ENCODE measurements around the gene PDGFD. TPM values are rescaled to one million over a fixed set of nuclear protein-coding genes. Genes with fewer than 3 reads are reported as not detected.

Gene PDGFD
- polyA plus RNA-seq, 1 donor from 2014 or later = 1.0 TPM

DNA sequence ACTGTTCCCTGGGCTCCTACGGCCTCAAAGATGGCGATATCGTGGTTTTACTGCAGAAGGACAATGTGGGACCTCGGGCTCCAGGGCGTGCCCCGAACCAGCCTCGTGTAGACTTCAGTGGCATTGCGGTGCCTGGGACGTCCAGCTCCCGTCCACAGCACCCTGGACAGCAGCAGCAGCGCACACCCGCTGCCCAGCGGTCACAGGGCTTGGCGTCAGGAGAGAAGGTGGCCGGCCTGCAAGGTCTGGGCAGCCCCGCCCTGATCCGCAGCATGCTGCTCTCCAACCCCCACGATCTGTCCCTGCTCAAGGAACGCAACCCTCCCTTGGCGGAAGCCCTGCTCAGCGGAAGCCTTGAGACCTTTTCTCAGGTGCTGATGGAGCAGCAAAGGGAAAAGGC, 127.0 kb downstream of the PDGFD start:
- Histone ChIP-seq H3K27me3 (ENCODE audit: insufficient read depth, low read depth, low read length) (no peaks in the 10 kb centered on the region), H3K4me3 (ENCODE audit: low read length) (no peak overlapping the region), H4K20me1 (ENCODE audit: insufficient read depth) (no peaks in the 10 kb centered on the region), H3K9ac (ENCODE audit: low read length) (no peak overlapping the region), H3K79me2 (replicated peaks; ENCODE audit: insufficient read depth, low read length) (no peaks in the 10 kb centered on the region), H3K36me3 (ENCODE audit: insufficient read depth, low read length) (no peaks in the 10 kb centered on the region), H3F3A (ENCODE audit: insufficient read depth, low read length, poor library complexity, severe bottlenecking) (no peaks in the 10 kb centered on the region), H3K9me2 (ENCODE audit: insufficient read depth, low read length) (no peaks in the 10 kb centered on the region), H2AFZ (ENCODE audit: low read depth, low read length) (no peak overlapping the region), H3K27ac (ENCODE audit: low read length) (no peak overlapping the region), H3K4me2 (ENCODE audit: low read length) (no peak overlapping the region), H3K9me3 (ENCODE audit: low read length) (no peaks in the 10 kb centered on the region)
- TF ChIP-seq POLR2AphosphoS5 (IDR thresholded peaks at IDR 0.05) (no peak), SMC3 (conservative IDR thresholded peaks at IDR 0.05; ENCODE audit: poor library complexity) (no peak), EP300 (conservative IDR thresholded peaks at IDR 0.05; ENCODE audit: poor library complexity, severe bottlenecking) (no peak), MXI1 (conservative IDR thresholded peaks at IDR 0.05; ENCODE audit: poor library complexity, severe bottlenecking) (no peak), EZH2 (IDR thresholded peaks at IDR 0.05; ENCODE audit: borderline replicate concordance, insufficient read depth, low read length, poor library complexity, severe bottlenecking) (no peak)

DNA sequence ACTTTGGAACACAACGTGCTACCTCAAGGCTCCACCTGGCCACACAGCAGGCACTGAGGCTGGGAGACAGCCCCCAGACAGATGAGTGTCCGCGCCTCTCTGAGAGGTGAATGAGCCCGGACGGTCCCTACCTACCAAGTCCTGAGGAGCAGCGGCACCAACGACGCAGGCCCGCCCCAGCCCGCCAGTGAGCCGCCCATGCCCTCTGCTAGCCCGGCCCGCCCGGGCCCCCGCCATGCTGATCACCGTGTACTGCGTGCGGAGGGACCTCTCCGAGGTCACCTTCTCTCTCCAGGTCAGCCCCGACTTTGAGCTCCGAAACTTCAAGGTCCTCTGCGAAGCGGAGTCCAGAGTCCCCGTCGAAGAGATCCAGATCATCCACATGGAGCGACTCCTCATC, 127.4 kb downstream of the PDGFD start, which contains the start of gene DDI1:
TSS of gene DDI1 (plus strand) at position 53 of the 400 bp plus-strand sequence. CDS start at position 236, 183 bp downstream.
- Histone ChIP-seq H3K4me3 (ENCODE audit: low read length) (no peak within 1 kb of the TSS), H3K9ac (ENCODE audit: low read length) (no peak within 1 kb of the TSS), H3K9me2 (ENCODE audit: insufficient read depth, low read length) (no peaks in the 10 kb centered on the region), H3K36me3 (ENCODE audit: insufficient read depth, low read length) (no peaks in the 10 kb centered on the region), H3F3A (ENCODE audit: insufficient read depth, low read length, poor library complexity, severe bottlenecking) (no peaks in the 10 kb centered on the region), H3K9me3 (ENCODE audit: low read length) (no peaks in the 10 kb centered on the region), H2AFZ (ENCODE audit: low read depth, low read length) (no peak within 1 kb of the TSS), H3K4me2 (ENCODE audit: low read length) (no peak within 1 kb of the TSS), H4K20me1 (ENCODE audit: insufficient read depth) (no peaks in the 10 kb centered on the region), H3K79me2 (replicated peaks; ENCODE audit: insufficient read depth, low read length) (no peaks in the 10 kb centered on the region), H3K27ac (ENCODE audit: low read length) (no peak within 1 kb of the TSS), H3K27me3 (ENCODE audit: insufficient read depth, low read depth, low read length) (no peaks in the 10 kb centered on the region)
- TF ChIP-seq EP300 (conservative IDR thresholded peaks at IDR 0.05; ENCODE audit: poor library complexity, severe bottlenecking) (no peak), TAF1 (IDR thresholded peaks at IDR 0.05; ENCODE audit: low read depth) (no peak), MXI1 (conservative IDR thresholded peaks at IDR 0.05; ENCODE audit: poor library complexity, severe bottlenecking) (no peak), POLR2AphosphoS5 (IDR thresholded peaks at IDR 0.05) (no peak), RAD21 (conservative IDR thresholded peaks at IDR 0.05) (no peak), SMC3 (conservative IDR thresholded peaks at IDR 0.05; ENCODE audit: poor library complexity) (no peak), EZH2 (IDR thresholded peaks at IDR 0.05; ENCODE audit: borderline replicate concordance, insufficient read depth, low read length, poor library complexity, severe bottlenecking) (no peak)
- TF ChIP-seq, protein P1, sequence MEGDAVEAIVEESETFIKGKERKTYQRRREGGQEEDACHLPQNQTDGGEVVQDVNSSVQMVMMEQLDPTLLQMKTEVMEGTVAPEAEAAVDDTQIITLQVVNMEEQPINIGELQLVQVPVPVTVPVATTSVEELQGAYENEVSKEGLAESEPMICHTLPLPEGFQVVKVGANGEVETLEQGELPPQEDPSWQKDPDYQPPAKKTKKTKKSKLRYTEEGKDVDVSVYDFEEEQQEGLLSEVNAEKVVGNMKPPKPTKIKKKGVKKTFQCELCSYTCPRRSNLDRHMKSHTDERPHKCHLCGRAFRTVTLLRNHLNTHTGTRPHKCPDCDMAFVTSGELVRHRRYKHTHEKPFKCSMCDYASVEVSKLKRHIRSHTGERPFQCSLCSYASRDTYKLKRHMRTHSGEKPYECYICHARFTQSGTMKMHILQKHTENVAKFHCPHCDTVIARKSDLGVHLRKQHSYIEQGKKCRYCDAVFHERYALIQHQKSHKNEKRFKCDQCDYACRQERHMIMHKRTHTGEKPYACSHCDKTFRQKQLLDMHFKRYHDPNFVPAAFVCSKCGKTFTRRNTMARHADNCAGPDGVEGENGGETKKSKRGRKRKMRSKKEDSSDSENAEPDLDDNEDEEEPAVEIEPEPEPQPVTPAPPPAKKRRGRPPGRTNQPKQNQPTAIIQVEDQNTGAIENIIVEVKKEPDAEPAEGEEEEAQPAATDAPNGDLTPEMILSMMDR (IDR thresholded peaks at IDR 0.05; ENCODE audit: poor library complexity, severe bottlenecking) = no peak
- TF ChIP-seq, protein P2, sequence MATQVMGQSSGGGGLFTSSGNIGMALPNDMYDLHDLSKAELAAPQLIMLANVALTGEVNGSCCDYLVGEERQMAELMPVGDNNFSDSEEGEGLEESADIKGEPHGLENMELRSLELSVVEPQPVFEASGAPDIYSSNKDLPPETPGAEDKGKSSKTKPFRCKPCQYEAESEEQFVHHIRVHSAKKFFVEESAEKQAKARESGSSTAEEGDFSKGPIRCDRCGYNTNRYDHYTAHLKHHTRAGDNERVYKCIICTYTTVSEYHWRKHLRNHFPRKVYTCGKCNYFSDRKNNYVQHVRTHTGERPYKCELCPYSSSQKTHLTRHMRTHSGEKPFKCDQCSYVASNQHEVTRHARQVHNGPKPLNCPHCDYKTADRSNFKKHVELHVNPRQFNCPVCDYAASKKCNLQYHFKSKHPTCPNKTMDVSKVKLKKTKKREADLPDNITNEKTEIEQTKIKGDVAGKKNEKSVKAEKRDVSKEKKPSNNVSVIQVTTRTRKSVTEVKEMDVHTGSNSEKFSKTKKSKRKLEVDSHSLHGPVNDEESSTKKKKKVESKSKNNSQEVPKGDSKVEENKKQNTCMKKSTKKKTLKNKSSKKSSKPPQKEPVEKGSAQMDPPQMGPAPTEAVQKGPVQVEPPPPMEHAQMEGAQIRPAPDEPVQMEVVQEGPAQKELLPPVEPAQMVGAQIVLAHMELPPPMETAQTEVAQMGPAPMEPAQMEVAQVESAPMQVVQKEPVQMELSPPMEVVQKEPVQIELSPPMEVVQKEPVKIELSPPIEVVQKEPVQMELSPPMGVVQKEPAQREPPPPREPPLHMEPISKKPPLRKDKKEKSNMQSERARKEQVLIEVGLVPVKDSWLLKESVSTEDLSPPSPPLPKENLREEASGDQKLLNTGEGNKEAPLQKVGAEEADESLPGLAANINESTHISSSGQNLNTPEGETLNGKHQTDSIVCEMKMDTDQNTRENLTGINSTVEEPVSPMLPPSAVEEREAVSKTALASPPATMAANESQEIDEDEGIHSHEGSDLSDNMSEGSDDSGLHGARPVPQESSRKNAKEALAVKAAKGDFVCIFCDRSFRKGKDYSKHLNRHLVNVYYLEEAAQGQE (IDR thresholded peaks at IDR 0.05; ENCODE audit: borderline replicate concordance) = no peak

All from neural cell (in vitro differentiated cells).